Measurements from ENCODE around the gene SIGLEC6. TPM values are rescaled to one million over a fixed set of nuclear protein-coding genes. Genes with fewer than 3 reads are reported as not detected.

Gene SIGLEC6
- total and polyA plus RNA-seq, 11 donors: 0.10 to 0.40 (median 0.24) TPM; not detected in 5

GRCh38 chr19:51529301-51529700 is 2.2 kb downstream of the SIGLEC6 start:
- no peak for ATAC-seq
- peaks cover 0 to 32% (median 5%) of the 10 kb centered on the region in 9 donors for H3K27me3 ChIP-seq

GRCh38 chr19:51525651-51526050 is 5.8 kb downstream of the SIGLEC6 start:
- WGBS, 4 donors: 49 to 60% (median 54%) methylated on average over 1 to 4 of the region's 4 CpGs
- Histone ChIP-seq H3K9me3 (peaks cover 0 to 8% (median 0%) of the 10 kb centered on the region in 12 donors), H3K36me3 (no peaks in the 10 kb centered on the region), H3K4me3 (no peak overlapping the region), H3K27ac (no peak overlapping the region), H3K27me3 (peaks cover 0 to 20% (median 0%) of the 10 kb centered on the region in 9 donors), H3K4me1 (no peaks in the 10 kb centered on the region)
- TF ChIP-seq CTCF (IDR thresholded peaks at IDR 0.05): no peak
- no peak for TF ChIP-seq POLR2A (IDR thresholded peaks at IDR 0.05)
- ATAC-seq (no peak), DNase-seq (no peak)
- intact Hi-C loops (cut with DNase I): no loop called here

More at GRCh38 chr19:51529301-51529700, 2.2 kb downstream of the SIGLEC6 start:
- TF ChIP-seq CTCF (IDR thresholded peaks at IDR 0.05): no peak
- TF ChIP-seq POLR2A (IDR thresholded peaks at IDR 0.05): no peak
- Histone ChIP-seq H3K27ac (no peak overlapping the region), H3K9me3 (peaks cover 0 to under 1% (median 0%) of the 10 kb centered on the region in 12 donors), H3K4me3 (no peak overlapping the region), H3K36me3 (no peaks in the 10 kb centered on the region), H3K4me1 (no peaks in the 10 kb centered on the region)
- intact Hi-C loops (cut with DNase I): no loop called here
- 67 to 81% (median 77%) methylated on average over 2 of the region's 2 CpGs for WGBS, 4 donors
- DNase-seq: no peak

- no peak for TF ChIP-seq POLR2A (IDR thresholded peaks at IDR 0.05)
- TF ChIP-seq CTCF (IDR thresholded peaks at IDR 0.05): no peak
- DNase-seq (no peak), ATAC-seq (no peak)
- Histone ChIP-seq H3K27me3 (peaks cover 0 to 18% (median 0%) of the 10 kb centered on the region in 9 donors), H3K27ac (no peak overlapping the region), H3K4me3 (no peak overlapping the region), H3K36me3 (no peaks in the 10 kb centered on the region), H3K9me3 (peaks cover 0 to 8% (median 0%) of the 10 kb centered on the region in 12 donors), H3K4me1 (no peaks in the 10 kb centered on the region)
- intact Hi-C loops (cut with DNase I): no loop called here
- 63 to 75% (median 68%) methylated on average over 7 to 8 of the region's 8 CpGs for WGBS, 4 donors
Measured at GRCh38 chr19:51524666-51525264, 6.7 kb downstream of the SIGLEC6 start.

GRCh38 chr19:51521781-51522180 is 9.7 kb downstream of the SIGLEC6 start:
- intact Hi-C loops (cut with DNase I): no loop called here
- Histone ChIP-seq H3K27me3 (peaks cover 0 to 13% (median 0%) of the 10 kb centered on the region in 9 donors), H3K9me3 (peaks cover 0 to 11% (median 0%) of the 10 kb centered on the region in 12 donors), H3K4me3 (no peak overlapping the region), H3K27ac (no peak overlapping the region), H3K36me3 (no peaks in the 10 kb centered on the region), H3K4me1 (no peaks in the 10 kb centered on the region)
- ATAC-seq: no peak
- TF ChIP-seq POLR2A (IDR thresholded peaks at IDR 0.05) (no peak), CTCF (IDR thresholded peaks at IDR 0.05) (no peak)
- WGBS, 4 donors: 57 to 64% (median 60%) methylated on average over 2 of the region's 2 CpGs
- no peak for DNase-seq

Measured in heart left ventricle (tissue), 16 donors.